ENCODE results near the gene DUOXA2. TPM values are rescaled to one million over a fixed set of nuclear protein-coding genes. Genes with fewer than 3 reads are reported as not detected.

Gene DUOXA2
- total and polyA plus RNA-seq, 2 experiments from 2014 or later: not detected

GRCh38 chr15:45095661-45096060, 18.5 kb upstream of the DUOXA2 start:
- DNase-seq (ENCODE audit: low read depth in 1 of 2, low spot score in 1 of 2): no peak
- Histone ChIP-seq H3K36me3 (no peaks in the 10 kb centered on the region), H3K27ac (no peak overlapping the region), H3K9me3 (ENCODE audit: low read depth) (no peaks in the 10 kb centered on the region), H3K4me1 (ENCODE audit: low read depth) (no peaks in the 10 kb centered on the region), H3K27me3 (peaks cover 35% of the 10 kb centered on the region), H3K4me3 (no peak overlapping the region)
- no peak for TF ChIP-seq CTCF (IDR thresholded peaks at IDR 0.05; ENCODE audit: low read depth, low read length)

- no peak for TF ChIP-seq CTCF (IDR thresholded peaks at IDR 0.05; ENCODE audit: low read depth, low read length)
- Histone ChIP-seq H3K9me3 (ENCODE audit: low read depth) (no peaks in the 10 kb centered on the region), H3K4me3 (no peak overlapping the region), H3K27ac (no peak overlapping the region), H3K27me3 (peaks cover 32% of the 10 kb centered on the region), H3K36me3 (no peaks in the 10 kb centered on the region), H3K4me1 (ENCODE audit: low read depth) (no peaks in the 10 kb centered on the region)
- no peak for DNase-seq (ENCODE audit: low read depth in 1 of 2, low spot score in 1 of 2)
Measured at GRCh38 chr15:45097466-45097865, 16.7 kb upstream of the DUOXA2 start.

- DNase-seq (ENCODE audit: low read depth in 1 of 2, low spot score in 1 of 2): no peak
- TF ChIP-seq CTCF (IDR thresholded peaks at IDR 0.05; ENCODE audit: low read depth, low read length): no peak
- Histone ChIP-seq H3K36me3 (no peaks in the 10 kb centered on the region), H3K9me3 (ENCODE audit: low read depth) (no peaks in the 10 kb centered on the region), H3K27me3 (peaks cover 31% of the 10 kb centered on the region), H3K27ac (no peak overlapping the region), H3K4me3 (no peak overlapping the region), H3K4me1 (ENCODE audit: low read depth) (no peaks in the 10 kb centered on the region)
Measured at GRCh38 chr15:45099549-45100165, 14.5 kb upstream of the DUOXA2 start.

- Histone ChIP-seq H3K36me3 (no peaks in the 10 kb centered on the region), H3K27me3 (peaks cover 44% of the 10 kb centered on the region), H3K9me3 (ENCODE audit: low read depth) (no peaks in the 10 kb centered on the region), H3K27ac (no peak overlapping the region), H3K4me1 (ENCODE audit: low read depth) (no peaks in the 10 kb centered on the region), H3K4me3 (no peak overlapping the region)
- TF ChIP-seq CTCF (IDR thresholded peaks at IDR 0.05; ENCODE audit: low read depth, low read length): no peak
- no peak for DNase-seq (ENCODE audit: low read depth in 1 of 2, low spot score in 1 of 2)
Measured at GRCh38 chr15:45100884-45101625, 13.1 kb upstream of the DUOXA2 start.

GRCh38 chr15:45101749-45102148, 12.4 kb upstream of the DUOXA2 start:
- no peak for TF ChIP-seq CTCF (IDR thresholded peaks at IDR 0.05; ENCODE audit: low read depth, low read length)
- H3K9me3 ChIP-seq (ENCODE audit: low read depth): no peaks in the 10 kb centered on the region
- H3K27me3 ChIP-seq: peaks cover 51% of the 10 kb centered on the region
- DNase-seq (ENCODE audit: low read depth in 1 of 2, low spot score in 1 of 2): no peak
- no peaks in the 10 kb centered on the region for H3K4me1 ChIP-seq (ENCODE audit: low read depth)
- no peak overlapping the region for H3K27ac ChIP-seq
- no peaks in the 10 kb centered on the region for H3K36me3 ChIP-seq
- no peak overlapping the region for H3K4me3 ChIP-seq

Data from cardiac muscle cell (in vitro differentiated cells and primary cell).